GM19239 (cell line): ENCODE results near the gene TMEM183A.
"Not testable (repeated sequence)": the region's sequence is repeated elsewhere in the genome, so short reads cannot be mapped to it uniquely, and the experiment has no call there.

Source experiments
- DNase-seq: peaks from one replicate; pipeline ENCODE4 v3.0.0; 2011; ENCODE audit warnings: low spot score; ENCODE audit not compliant: insufficient read length
- FAIRE-seq: peaks from 2 replicates; lab custom pipeline; 2011; peaks lifted over from hg19 to GRCh38; lab: Jason Lieb, UNC

Gene TMEM183A

DNA sequence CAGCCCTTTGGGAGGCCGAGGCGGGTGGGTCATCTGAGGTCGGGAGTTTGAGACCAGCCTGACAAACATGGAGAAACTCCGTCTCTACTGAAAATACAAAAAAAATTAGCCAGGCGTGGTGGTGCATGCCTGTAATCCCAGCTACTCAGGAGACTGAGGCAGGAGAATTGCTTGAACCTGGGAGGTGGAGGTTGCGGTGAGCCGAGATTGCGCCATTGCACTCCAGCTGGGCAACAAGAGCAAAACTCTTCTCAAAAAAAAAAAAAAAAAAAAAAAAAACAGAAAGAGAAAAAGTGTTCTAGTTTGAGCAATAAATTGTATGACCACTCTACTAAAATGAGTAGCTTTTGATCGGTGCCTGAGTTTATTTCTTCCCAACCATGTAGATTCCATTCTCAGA lies 21.1 kb upstream of the TMEM183A start:
- not testable (repeated sequence) for FAIRE-seq, DNase-seq

DNA sequence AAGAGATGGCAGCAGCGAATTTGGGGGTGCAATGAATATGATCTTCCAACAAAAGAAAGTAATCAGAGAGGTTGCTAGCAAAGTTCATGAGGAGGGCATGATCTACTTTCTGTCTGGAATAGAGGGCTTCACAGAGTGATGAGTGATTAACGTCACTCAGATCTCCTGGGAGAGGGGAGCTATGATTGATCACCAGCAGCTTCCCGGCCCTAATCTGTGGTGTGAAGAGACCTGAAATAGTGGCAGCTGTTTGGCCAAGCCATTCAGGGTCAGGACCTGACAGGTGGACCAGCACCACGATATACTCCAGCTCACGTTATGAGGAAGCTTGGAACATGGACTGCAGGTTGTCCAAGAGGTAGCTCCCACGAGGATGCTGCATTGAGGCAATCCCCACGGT lies 19.9 kb upstream of the TMEM183A start:
- DNase-seq (no peak), FAIRE-seq (no peak)

DNA sequence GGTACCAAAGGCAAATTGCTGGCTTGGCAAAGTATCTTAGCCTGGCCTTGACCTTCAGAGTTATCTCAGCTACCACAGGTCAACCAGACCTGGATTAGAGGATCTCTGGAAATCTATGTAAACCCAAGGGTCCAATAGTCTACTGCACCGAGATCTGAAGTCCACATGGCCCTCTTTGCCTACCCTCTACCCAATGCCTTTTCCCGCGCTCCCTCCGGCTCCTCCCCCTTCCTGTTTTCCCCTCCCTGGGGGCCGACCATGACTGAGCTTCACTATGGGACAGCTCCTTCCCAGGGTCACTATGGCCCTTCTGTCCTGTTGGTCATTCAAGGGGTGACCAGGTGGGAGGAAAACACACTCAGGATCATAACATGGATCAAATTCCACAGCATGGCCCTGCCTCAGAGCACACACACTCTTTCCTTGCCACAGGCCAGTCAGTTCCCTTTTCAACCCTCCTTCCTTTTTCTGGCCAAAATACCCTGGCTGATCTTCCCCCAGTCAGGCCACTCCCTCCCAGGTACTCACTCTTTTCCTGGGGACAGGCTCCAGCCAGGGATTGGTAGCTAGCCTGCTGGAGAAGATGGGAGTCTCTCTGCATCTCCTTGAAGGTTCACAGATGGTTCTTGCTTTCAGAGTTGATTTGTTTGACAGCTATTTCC lies 19.1 kb upstream of the TMEM183A start:
- DNase-seq: no peak
- FAIRE-seq: no peak

DNA sequence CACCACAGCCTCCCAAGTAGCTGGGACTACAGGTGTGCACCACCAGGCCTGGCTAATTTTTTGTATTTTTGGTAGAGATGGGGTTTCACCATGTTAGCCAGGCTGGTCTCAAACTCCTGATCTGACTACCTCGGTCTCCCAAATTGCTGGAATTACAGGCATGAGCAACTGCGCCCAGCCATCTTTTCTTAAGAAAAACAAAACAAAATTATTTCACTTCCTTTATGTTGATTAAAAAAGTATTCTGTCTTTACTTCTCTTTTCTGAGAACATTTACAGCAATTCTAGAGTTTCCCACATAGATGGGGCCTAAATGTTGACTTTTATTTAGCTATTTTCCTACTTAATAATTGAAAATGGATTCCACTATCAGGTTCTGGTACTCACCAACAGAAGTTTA lies 17.3 kb upstream of the TMEM183A start:
- no peak for FAIRE-seq
- no peak for DNase-seq

DNA sequence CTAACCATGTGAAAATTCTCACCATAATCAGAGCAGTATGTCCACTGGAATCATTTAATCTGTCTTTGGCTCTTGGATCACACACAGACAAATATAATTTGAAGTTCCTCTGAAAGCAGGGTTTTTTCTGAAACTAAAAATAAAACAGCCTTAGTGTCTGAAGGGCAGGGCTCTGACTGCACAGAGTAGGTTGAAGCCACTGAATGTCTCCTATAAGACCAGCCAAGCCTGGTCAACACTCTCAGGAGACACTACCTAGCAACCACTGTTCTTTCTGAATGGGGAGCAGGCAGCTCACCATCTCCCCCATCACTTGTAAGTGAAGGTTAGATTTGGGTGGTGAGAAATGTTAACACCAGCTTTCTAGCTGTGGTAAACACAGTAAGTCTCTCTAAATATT lies 16.1 kb upstream of the TMEM183A start:
- FAIRE-seq: no peak
- no peak for DNase-seq

DNA sequence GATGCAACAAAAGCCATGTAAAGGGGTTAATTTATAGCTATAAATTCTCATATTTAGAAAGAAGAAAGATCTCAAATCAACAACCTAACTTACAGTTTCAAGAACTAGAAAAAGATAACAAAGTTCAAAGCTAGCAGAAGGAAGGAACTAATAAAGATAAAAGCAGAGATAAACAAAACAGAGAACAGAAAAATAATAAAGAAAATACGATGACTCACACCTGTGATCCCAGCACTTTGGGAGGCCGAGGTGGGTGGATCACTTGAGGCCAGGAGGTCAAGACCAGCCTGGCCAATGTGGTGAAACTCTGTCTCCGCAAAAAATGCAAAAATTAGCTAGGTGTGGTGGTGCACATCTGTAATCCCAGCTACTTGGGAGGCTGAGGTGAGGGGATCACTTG lies 12.4 kb upstream of the TMEM183A start:
- DNase-seq (no peak), FAIRE-seq (no peak)

DNA sequence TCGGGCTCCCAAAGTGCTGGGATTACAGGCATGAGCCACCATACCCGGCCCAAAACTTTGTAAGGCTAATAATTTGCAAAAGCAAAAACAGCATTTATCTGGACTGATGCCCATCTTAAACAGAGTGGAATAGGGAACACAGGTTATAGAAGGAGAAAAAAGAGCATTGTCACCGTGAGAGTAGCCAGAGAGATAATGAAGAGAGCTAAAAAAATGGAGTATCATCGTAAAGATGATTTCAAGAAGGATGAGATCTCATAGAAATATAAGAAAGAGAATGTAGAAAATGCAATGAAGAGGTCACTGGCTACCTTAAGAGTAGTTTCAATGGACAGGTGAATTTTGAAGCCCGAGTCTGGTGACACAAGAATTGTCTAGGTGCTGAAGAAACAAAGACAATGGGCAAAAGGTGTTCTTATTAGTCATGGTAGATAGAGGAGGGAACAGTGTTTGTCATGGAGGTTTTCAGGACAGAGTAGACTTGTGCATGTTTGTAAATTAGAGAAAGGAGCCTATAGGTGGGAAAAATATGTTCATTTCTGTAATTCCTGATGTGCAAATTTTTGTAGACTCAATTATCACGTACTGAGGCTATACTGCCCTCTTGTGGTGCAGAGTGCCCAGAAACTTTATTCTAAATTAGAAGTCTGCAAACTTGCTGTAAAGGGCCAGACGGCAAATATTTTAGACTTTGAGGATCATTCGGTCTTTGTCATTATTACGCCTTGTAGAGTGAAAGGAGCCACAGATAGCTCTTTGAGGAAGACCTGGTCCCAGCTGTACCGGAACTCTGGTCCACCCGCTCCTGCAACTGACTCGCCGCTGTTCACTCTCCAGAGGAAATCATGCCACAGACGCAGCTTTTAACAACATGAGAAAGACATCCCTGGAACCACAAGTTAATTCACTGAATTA lies 8.1 kb upstream of the TMEM183A start:
- DNase-seq: peak; percentile 17
- peak; percentile 74 for FAIRE-seq

DNA sequence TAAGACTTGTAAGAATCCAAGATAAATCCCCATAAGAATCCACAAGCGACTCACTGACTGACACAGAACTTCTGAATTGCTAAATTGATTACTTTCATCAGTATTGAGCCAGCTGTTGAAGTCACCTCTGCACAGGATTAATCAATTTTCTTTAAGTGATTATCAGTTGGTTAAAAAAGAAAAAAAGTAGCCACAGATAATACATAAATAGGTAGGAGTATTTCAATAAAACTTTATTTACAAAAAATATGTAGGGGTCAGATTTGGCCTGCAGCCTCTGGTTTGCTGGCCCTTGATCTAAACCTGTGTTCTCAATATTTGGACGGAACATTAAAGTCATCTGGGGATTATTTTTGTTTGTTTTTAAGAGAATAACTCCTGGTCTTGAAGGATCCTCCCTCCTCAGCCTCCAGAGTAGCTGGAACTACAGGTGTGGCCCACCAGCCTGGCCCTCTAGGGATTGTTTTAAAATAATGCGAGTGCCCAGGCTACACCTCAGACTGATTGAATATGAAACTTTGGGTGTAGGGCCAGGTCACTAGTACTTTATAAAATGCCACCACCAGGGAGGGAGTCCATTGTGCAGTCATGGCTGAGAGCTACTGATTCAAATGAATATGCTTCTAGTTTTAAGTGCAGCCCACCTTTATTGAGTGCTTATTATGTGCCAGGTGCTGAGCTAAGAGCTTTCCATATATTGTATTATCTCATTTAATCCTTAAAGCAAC lies 6.8 kb upstream of the TMEM183A start:
- no peak for FAIRE-seq

DNA sequence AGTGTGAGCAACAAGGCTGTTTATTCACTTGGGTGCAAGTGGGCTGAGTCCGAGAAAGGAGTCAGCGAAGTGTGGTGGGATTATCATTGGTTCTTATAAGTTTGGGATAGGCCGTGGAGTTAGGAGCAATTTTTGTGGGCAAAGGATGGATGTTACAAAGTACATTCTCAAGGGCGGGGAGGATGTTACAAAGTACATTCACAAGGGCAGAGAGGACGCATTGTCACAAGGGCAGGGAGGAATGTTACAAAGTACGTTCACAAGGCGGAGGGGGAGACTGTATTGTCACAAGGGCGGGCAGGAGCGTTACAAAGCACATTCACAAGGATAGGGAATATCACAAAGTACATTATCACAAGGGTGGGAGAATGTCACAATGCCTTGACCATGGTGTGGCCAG lies 5.2 kb upstream of the TMEM183A start:
- DNase-seq: no peak
- FAIRE-seq: no peak

More for the DNA sequence above, 6.8 kb upstream of the TMEM183A start:
- no peak for DNase-seq

DNA sequence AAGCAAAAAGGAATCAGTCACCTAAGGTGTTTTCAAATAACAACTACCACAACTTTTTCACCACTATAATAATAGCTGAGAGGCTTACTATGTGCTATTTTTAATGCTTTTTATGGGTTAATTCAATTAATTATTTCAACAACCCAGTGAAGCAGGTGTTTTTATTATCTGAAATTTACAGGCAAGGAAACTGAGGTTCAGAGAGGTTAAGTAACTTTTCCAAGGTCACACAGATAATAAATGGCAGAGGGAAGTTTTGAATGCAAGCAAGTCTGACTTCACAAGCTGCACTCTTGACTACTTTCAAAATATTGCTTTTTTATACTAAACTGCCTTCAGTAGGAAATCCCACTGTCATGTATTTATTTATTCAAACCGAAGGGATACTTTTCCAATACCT lies 4.2 kb upstream of the TMEM183A start:
- no peak for FAIRE-seq
- no peak for DNase-seq

DNA sequence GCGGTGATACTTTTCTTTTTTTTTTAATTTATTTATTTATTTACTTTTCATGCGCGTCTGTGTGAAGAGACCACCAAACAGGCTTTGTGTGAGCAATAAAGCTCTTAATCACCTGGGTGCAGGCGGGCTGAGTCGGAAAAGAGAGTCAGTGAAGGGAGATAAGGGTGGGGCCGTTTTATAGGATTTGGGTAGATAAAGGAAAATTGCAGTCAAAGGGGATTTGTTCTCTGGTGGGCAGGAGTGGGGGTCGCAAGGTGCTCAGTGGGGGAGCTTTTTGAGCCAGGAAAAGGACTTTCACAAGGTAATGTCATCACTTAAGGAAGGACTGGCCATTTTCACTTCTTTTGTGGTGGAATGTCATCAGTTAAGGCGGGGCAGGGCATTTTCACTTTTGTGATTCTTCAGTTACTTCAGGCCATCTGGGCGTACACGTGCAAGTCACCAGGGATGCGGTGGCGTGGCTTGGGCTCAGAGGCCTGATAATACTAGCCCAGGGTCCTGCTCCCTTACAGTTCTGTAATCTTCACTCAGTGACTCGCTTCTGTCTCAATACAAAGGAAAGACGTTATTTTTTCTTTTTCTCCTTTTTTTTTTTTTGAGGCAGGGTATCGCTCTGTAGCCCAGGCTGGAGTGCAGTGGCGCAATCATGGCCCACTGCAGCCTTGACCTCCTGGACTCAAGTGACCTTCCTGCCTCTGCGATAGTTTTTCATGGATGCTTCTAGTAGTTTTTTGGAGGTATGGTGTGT lies 1.6 kb upstream of the TMEM183A start:
- FAIRE-seq, DNase-seq: not testable (repeated sequence)

DNA sequence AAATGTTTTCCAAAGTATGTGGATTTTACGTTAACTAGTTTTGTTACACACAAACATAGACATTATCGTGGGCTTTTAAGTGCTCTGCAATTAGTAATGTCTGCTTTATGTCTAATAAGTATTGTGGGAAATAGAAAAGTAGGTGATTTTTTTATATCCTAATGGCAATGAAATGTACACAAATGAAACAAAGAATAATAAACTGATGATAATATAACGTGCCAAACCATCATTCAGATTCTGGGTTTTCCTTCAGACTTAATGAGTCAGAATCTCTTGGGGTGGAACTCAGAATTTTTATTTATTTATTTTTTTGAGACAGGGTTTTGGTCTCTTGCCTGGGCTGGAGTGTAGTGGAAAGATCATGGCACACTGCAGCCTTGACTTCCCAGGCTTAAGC lies 2.0 kb downstream of the TMEM183A start:
- no peak for DNase-seq
- no peak for FAIRE-seq

DNA sequence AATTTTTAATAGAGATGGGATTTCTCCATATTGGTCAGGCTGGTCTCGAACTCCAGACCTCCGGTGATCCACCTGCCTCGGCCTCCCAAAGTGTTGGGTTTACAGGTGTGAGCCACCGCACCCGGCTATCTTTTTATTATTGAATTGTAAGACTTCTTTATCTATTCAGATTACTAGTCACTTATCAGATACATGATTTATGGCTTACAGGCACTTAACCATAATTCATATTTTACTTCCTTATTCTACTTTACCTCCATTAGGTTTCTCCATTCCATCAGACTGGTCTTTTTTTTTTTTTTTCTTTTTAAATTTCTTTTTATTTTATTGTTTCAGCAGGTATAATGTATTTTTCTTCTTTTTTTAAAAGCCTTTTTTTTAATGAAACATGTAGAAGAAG lies 4.4 kb downstream of the TMEM183A start:
- FAIRE-seq: no peak
- no peak for DNase-seq

DNA sequence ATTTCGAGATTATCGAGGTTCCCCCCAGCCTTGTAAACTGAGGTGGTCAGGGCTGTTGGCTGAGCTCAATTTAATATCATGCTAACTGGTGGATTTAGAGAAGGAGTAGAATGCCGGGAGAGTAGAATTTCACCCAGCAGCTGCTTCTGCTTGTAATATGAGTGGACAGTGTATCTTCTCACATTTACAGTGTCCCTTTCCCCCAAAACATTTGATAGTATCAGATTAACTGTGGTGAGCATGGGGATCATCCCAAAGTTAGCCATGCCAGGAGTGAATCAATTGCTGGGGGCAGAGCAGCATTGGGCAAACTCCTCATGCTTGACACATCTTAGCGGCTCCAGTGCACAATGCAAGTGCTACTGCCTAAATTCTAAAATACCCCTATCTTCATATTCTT lies 9.9 kb downstream of the TMEM183A start:
- FAIRE-seq (no peak), DNase-seq (no peak)

DNA sequence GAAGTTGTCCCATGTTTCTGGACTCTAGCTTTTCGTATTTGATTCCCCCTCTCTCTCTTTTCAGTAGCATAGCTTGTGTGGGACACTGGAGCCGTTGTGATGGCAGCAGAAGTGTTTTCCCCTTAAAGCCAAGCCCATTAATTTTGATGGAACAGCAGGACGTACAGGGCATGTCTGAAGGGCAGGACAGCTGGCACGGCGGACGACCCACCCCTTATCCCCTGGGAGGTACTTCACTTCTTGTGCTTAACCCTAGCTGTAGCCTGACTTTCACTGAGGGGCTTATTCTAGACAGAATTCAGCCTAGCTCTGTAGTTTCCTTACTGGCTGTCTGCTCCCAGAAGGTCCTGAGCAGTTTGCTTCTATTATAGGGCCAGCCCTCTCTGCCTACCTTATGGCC lies 10.5 kb downstream of the TMEM183A start:
- DNase-seq: no peak
- FAIRE-seq: no peak

DNA sequence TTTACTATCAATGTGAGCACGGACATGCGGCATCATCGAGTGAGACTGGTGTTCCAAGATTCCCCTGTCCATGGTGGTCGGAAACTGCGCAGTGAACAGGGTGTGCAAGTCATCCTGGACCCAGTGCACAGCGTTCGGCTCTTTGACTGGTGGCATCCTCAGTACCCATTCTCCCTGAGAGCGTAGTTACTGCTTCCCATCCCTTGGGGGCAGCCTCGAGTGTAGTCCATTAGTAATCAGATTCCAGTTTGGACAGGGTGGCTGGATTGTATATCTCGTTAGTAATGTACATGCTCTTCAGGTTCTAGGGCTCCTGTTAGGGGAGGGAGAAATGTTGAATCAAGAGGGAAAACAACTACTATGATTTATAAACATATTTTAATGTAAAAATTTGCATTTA lies 15.7 kb downstream of the TMEM183A start:
- FAIRE-seq: peak; percentile 82
- not testable (repeated sequence) for DNase-seq

DNA sequence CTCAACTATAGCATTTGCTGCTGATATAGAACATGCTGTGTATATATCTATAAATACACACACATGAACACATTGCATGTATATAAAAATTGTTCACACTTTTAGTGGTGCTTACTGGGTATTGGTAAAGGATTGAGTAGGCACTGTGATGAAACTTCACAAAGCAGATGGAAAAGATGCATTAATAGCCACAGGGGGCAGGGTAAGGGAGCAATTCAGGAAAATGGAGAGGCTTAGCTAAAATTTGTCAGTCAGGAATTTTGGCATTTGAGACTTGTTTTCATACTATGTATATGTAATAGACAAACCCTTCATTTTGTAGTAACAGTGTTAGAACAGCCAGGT lies 18.5 kb downstream of the TMEM183A start:
- peak; percentile 14 for FAIRE-seq

DNA sequence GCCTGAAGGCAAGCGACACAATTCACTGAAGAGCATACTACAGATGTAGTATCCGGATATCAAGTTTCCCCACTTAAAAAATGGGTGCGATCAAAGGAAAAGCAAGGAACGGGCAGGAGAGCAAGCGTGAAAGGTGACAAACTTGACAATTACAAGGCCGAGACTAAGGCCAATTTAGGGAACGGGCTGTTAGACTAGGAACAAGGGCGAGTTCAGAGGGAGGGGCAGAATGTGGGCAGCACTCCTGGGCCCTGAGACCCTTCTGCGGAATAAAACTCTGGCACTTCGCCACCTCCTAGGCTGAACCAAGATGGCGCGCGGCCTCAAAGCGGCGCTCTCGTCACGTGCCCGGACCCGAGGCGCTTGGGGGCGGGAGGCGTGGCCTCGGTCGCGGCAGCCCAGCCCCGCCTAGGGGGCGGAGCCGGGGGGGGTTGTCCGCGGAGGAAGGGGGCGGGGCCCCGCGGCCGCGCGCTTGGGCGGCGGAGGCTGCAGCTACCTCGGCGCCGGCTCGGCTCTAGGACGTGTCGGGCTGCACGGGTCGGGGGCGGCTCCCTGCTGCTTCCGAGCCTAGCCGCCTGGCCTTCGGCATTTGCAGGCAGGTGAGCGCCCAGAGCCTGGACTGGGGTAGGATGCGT lies 19.0 kb downstream of the TMEM183A start, which contains the start of gene PPFIA4:
TSS of gene PPFIA4 (plus strand) at position 461 of the 635 bp plus-strand sequence. CDS start 12,518 bp downstream, outside the sequence.
- peak; percentile 93 for DNase-seq
- FAIRE-seq: peak; percentile 28

More for the DNA sequence above, 18.5 kb downstream of the TMEM183A start:
- no peak for DNase-seq
